Uterus (tissue), 4 donors: Measurements from ENCODE around the gene TREML4. TPM values are rescaled to one million over a fixed set of nuclear protein-coding genes. Genes with fewer than 3 reads are reported as not detected.

Experiments
- DNase-seq, 2 donors: peaks; one replicate each; pipeline ENCODE4 v3.0.0-alpha.2; 2019 to 2020
- H3K27ac ChIP-seq, 2 donors: fragments of 200-600 bp; sonication (generic); 1 replicate in 1 of 2; 2 replicates in 1 of 2; pipeline ENCODE4 v1.5.1; 2016 to 2018
- H3K27me3 ChIP-seq, 2 donors: fragments of 200-600 bp; sonication (generic); one replicate each; pipeline ENCODE4 v1.5.1; 2018 to 2019; ENCODE audit warnings: control low read depth in 1 of 2
- H3K36me3 ChIP-seq, 2 donors: fragments of 200-600 bp; sonication (generic); one replicate each; pipeline ENCODE4 v1.5.1; 2019; ENCODE audit warnings: control low read depth in 1 of 2
- H3K4me1 ChIP-seq, 2 donors: fragments of 200-600 bp; sonication (generic); one replicate each; pipeline ENCODE4 v1.5.1; 2018 to 2019; ENCODE audit warnings: control low read depth in 1 of 2
- H3K4me3 ChIP-seq, 2 donors: fragments of 200-600 bp; sonication (generic); 1 replicate in 1 of 2; 2 replicates in 1 of 2; pipeline ENCODE4 v1.5.1; 2018 to 2019; ENCODE audit warnings: mild to moderate bottlenecking in 1 of 2
- H3K9me3 ChIP-seq, 2 donors: fragments of 200-600 bp; sonication (generic); one replicate each; pipeline ENCODE4 v1.5.1; 2019; ENCODE audit warnings: control low read depth in 1 of 2
- POLR2A ChIP-seq, 2 donors: fragments of 450-650 bp; IDR thresholded peaks; one replicate each; pipeline ENCODE4 v1.6.1; 2016; ENCODE audit warnings: antibody characterized with exemption in 2 of 2, mild to moderate bottlenecking in 1 of 2, moderate library complexity in 1 of 2
- intact Hi-C: fragments of 100-400 bp; cut with DNase I; formaldehyde crosslinking; loops from one replicate; pipeline ENCODE4 v1.15.1; 2023; ENCODE audit warnings: low total_unique reads
- total RNA-seq, 4 donors: library from RNA; depleted of rRNA in 3 of 4; stranded (reverse); fragments of >200 nt in 3 of 4; gene quantifications; one replicate each; pipeline versions ENCODE4 v1.1.0 to v1.2.4, GENCODE V29; 2014 to 2023
- TF ChIP-seq, protein P1 (sequence below), 4 experiments: fragments of 200-600 bp in 2 of 4; fragments of 450-650 bp in 2 of 4; sonication (generic) in 2 of 4; IDR thresholded peaks; one replicate each; pipeline ENCODE4 v1.5.1; 2016 to 2019; ENCODE audit warnings: antibody characterized with exemption in 4 of 4, mild to moderate bottlenecking in 2 of 4, moderate library complexity in 1 of 4
- donor health status: DM: yes; HTN: yes; CAD: no.

TREML4 gene
- total RNA-seq, 4 donors from 2014 or later: not detected

DNA sequence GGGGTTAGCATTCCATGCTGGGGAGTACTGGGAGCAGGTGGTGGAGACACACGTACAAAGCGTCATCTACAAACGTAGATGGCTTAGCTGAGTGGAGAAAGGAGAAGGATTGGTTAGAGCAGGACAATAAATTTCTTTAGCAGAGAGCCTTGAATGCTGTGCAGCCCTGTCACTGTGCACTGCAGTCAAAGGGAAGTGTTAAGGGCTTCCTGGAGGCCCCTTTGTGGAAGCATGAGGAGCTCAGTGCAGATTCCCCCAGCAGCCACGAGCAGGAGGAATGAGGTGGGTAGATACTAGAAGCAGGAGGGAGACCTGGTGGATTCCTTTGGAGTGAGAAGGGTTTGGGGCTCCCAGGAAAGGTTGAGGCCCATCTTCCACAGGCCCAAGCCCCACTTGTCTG is 6.1 kb upstream of the TREML4 start:
- no peak for DNase-seq
- intact Hi-C loops: no loop called here
- H3K4me1 ChIP-seq: no peaks in the 10 kb centered on the region
- no peaks in the 10 kb centered on the region for H3K9me3 ChIP-seq
- no peaks in the 10 kb centered on the region for H3K27me3 ChIP-seq
- H3K27ac ChIP-seq: no peak overlapping the region
- no peaks in the 10 kb centered on the region for H3K36me3 ChIP-seq
- no peak overlapping the region for H3K4me3 ChIP-seq
- TF ChIP-seq, protein P1, sequence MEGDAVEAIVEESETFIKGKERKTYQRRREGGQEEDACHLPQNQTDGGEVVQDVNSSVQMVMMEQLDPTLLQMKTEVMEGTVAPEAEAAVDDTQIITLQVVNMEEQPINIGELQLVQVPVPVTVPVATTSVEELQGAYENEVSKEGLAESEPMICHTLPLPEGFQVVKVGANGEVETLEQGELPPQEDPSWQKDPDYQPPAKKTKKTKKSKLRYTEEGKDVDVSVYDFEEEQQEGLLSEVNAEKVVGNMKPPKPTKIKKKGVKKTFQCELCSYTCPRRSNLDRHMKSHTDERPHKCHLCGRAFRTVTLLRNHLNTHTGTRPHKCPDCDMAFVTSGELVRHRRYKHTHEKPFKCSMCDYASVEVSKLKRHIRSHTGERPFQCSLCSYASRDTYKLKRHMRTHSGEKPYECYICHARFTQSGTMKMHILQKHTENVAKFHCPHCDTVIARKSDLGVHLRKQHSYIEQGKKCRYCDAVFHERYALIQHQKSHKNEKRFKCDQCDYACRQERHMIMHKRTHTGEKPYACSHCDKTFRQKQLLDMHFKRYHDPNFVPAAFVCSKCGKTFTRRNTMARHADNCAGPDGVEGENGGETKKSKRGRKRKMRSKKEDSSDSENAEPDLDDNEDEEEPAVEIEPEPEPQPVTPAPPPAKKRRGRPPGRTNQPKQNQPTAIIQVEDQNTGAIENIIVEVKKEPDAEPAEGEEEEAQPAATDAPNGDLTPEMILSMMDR (IDR thresholded peaks at IDR 0.05): no peak
- TF ChIP-seq POLR2A (IDR thresholded peaks at IDR 0.05): no peak

DNA sequence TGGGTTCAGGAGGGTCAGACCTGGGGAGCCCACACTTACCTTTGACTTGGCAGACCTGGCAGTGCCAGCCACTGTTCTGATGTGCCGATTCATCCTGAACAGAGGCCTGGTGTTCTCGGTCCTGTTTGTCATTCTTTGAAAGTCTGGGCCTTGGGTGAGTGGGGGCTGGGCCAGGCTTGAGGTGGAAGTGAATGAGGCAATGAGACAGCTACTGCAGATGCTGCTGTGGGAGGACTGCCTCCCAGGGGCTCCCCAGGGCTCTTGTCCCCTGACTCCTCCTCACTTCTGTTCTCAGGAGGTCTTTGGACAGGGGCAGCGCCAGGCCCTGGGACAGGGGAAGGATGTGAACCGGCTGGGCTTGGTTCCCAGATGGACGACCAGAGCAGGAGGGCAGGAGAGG is 5.6 kb upstream of the TREML4 start:
- DNase-seq: no peak
- H3K9me3 ChIP-seq: no peaks in the 10 kb centered on the region

DNA sequence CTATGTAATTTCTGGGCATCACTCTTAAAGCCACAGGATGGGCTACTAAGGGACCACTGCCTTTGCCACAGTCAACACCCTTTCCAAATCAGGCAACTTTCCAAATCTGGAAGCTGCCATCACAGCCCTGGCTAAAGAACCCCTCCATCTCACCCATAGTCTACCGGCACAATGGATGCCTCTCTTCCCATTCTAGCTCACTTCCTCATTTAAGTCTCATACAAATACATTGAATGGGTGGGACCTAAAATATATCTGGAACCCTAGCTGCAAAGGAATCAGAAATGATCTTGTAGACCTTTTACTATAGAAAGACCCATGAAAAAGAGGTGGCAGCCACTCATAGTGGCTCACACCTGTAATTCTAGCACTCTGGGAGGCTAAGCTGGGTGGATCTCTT is 3.3 kb upstream of the TREML4 start:
- Histone ChIP-seq H3K27ac (no peak overlapping the region), H3K4me1 (no peaks in the 10 kb centered on the region), H3K4me3 (no peak overlapping the region), H3K27me3 (no peaks in the 10 kb centered on the region), H3K36me3 (no peaks in the 10 kb centered on the region), H3K9me3 (no peaks in the 10 kb centered on the region)
- TF ChIP-seq, protein P1 (IDR thresholded peaks at IDR 0.05): no peak
- TF ChIP-seq POLR2A (IDR thresholded peaks at IDR 0.05): no peak
- intact Hi-C loops: no loop called here
- DNase-seq: no peak

More for the DNA sequence above, 5.6 kb upstream of the TREML4 start:
- no peaks in the 10 kb centered on the region for H3K4me1 ChIP-seq
- intact Hi-C loops: no loop called here
- no peak overlapping the region for H3K4me3 ChIP-seq
- no peaks in the 10 kb centered on the region for H3K36me3 ChIP-seq
- no peak overlapping the region for H3K27ac ChIP-seq
- TF ChIP-seq POLR2A (IDR thresholded peaks at IDR 0.05): no peak
- TF ChIP-seq, protein P1 (IDR thresholded peaks at IDR 0.05): no peak
- H3K27me3 ChIP-seq: no peaks in the 10 kb centered on the region

DNA sequence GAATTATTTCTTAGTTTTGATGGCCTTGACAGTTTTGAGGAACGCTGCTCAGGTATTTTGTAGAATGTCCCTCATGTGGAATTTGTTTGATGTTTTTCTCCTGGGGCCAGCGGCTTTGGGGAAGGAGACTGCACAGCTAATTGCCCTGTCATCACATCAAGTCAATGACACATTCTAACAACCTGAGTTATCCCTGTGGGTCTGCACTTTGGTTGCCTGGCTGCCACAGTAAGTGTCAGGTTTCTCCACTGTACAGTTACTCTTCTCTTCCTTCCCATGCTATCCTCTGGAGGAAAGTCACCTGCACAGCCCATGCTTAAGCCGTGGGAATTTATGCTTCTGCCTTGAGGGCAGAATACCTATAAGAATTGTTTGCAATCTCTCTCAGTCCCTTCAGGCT is 1.4 kb upstream of the TREML4 start:
- H3K27ac ChIP-seq: no peak overlapping the region
- no peak for DNase-seq
- TF ChIP-seq POLR2A (IDR thresholded peaks at IDR 0.05): no peak
- TF ChIP-seq, protein P1 (IDR thresholded peaks at IDR 0.05): no peak
- no peak overlapping the region for H3K4me3 ChIP-seq
- H3K9me3 ChIP-seq: no peaks in the 10 kb centered on the region
- intact Hi-C loops: no loop called here
- H3K4me1 ChIP-seq: no peaks in the 10 kb centered on the region
- no peaks in the 10 kb centered on the region for H3K36me3 ChIP-seq
- no peaks in the 10 kb centered on the region for H3K27me3 ChIP-seq

DNA sequence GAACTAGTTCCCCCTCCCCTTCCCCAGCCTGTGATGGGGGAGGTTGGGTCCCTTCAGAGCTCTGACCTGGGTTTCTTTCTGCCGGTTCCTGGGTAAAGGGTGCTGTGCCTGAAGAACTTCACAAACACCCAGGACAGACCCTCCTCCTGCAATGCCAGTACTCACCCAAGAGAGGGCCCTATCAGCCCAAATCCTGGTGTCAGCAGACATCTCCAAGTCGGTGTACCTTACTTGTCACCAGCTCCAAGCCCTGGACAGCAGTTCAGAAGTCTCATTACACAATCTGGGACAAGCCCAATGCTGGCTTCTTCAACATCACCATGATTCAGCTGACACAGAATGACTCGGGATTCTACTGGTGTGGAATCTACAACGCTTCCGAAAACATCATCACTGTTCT is 467 bp downstream of the TREML4 start:
- no peaks in the 10 kb centered on the region for H3K9me3 ChIP-seq
- TF ChIP-seq POLR2A (IDR thresholded peaks at IDR 0.05): no peak
- TF ChIP-seq, protein P1 (IDR thresholded peaks at IDR 0.05): no peak
- no peak for DNase-seq
- no peaks in the 10 kb centered on the region for H3K27me3 ChIP-seq
- H3K4me3 ChIP-seq: no peak overlapping the region
- no peaks in the 10 kb centered on the region for H3K36me3 ChIP-seq
- H3K27ac ChIP-seq: no peak overlapping the region
- intact Hi-C loops: no loop called here
- no peaks in the 10 kb centered on the region for H3K4me1 ChIP-seq
